ENCODE measurements around the gene DDX24.

Gene DDX24

DNA sequence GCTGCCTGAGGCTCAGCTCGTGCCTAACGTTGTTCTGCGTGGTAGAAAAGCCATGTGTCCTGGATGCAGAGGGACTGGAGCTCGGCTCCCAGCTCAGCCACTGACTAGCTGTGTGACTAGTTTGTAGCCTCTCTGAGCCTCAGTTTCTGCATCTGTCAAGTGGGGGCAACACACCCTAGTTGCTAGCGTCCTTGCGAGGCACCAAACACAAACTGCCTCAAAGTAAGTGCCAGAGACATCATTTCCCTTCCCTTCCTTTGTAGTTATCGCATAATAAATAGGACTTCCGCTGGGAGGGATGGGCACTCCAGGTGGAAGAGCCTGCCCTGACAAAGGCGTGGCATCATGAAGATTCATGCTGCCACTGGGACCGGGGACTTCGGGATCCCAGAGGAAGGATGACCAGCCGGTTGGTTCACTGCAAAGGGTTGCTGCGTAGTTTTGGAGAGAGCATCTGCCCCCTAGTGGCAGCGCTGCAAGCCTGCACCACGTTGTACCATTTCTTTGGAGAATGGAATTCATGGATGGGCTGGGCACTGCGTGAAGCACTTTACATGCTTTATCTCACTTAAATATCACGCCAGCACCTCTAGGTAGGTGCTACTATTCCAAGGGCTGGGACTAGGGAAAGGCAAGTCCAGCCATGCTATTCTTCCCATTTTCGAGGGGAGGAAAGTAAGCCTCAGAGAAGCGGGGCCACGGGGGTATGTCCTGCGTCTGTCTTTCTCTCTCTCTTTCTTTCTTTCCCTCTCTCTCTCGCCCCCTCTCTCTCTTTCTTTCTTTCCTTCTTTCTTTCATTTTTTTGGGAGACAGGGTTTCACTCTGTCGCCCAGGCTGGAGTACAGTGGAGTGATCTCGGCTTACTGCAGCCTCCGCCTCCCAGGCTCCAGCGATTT is 79.3 kb downstream of the DDX24 start:
- ATAC-seq (ENCODE audit: low read depth) (peak; percentile 84), DNase-seq (ENCODE audit: low spot score in 2 of 2) (peak; percentile 56 to 57)
- H3K9me3 Mint-ChIP-seq = no peaks in the 10 kb centered on the region
- H3K27me3 Mint-ChIP-seq = peaks cover 25% of the 10 kb centered on the region
- H3K27ac Mint-ChIP-seq = no peak overlapping the region
- peaks cover 4% of the 10 kb centered on the region for H3K4me1 Mint-ChIP-seq
- no peaks in the 10 kb centered on the region for H3K36me3 Mint-ChIP-seq
- H3K4me3 Mint-ChIP-seq = no peak overlapping the region

DNA sequence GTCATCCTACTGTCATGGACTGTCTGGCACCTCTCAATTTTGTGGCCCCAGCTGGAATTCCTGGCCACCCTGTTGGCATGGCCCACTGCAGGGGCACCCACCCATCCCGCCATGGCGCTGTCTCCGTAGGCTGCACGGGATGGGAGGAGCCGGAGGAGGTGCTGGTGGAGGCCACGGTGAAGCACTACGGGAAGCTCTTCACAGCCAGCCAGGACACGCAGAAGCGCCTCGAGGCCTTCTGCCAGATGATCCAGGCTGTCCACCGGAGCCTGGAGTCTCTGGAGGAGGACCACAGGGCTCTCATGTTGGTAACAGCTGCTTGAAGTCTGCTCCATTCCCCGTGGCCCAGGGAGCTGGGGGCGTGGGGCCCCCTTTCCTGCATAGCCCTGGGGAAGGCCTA is 80.0 kb downstream of the DDX24 start:
- no peak for DNase-seq (ENCODE audit: low spot score in 2 of 2)
- Mint-ChIP-seq H3K4me1 (peaks cover 4% of the 10 kb centered on the region), H3K27ac (no peak overlapping the region), H3K36me3 (no peaks in the 10 kb centered on the region), H3K27me3 (peaks cover 28% of the 10 kb centered on the region), H3K9me3 (no peaks in the 10 kb centered on the region), H3K4me3 (no peak overlapping the region)
- no peak for ATAC-seq (ENCODE audit: low read depth)

DNA sequence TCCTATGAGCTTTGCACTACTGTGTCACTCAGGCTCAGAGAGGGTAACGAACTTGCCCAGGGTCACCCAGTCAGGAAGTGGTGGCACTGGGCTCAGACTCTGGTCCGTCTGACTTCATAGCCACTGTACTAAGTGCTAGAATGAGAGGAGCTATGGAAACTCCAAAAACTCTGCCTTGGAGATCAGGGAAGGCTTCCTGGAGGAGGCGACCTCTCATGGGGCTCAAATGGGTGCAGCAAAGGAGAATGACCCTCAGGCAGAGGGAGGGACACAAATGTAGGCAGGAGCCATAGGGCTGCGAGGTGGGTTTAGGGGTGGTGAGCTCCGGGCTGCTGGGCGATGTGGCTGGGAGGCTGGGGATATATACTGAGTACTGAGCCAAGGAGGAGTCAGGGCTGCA is 80.7 kb downstream of the DDX24 start:
- ATAC-seq (ENCODE audit: low read depth) = no peak
- DNase-seq (ENCODE audit: low spot score in 2 of 2) = no peak
- no peak overlapping the region for H3K4me3 Mint-ChIP-seq
- no peaks in the 10 kb centered on the region for H3K9me3 Mint-ChIP-seq
- peaks cover 3% of the 10 kb centered on the region for H3K4me1 Mint-ChIP-seq
- no peak overlapping the region for H3K27ac Mint-ChIP-seq
- no peaks in the 10 kb centered on the region for H3K36me3 Mint-ChIP-seq
- H3K27me3 Mint-ChIP-seq = peaks cover 31% of the 10 kb centered on the region

GRCh38 chr14:93999573-93999972 is 81.4 kb downstream of the DDX24 start:
- no peak for ATAC-seq (ENCODE audit: low read depth)
- Mint-ChIP-seq H3K4me3 (no peak overlapping the region), H3K4me1 (no peaks in the 10 kb centered on the region), H3K9me3 (no peaks in the 10 kb centered on the region), H3K27me3 (peaks cover 25% of the 10 kb centered on the region), H3K36me3 (no peaks in the 10 kb centered on the region), H3K27ac (no peak overlapping the region)
- DNase-seq (ENCODE audit: low spot score in 2 of 2) = no peak

DNA sequence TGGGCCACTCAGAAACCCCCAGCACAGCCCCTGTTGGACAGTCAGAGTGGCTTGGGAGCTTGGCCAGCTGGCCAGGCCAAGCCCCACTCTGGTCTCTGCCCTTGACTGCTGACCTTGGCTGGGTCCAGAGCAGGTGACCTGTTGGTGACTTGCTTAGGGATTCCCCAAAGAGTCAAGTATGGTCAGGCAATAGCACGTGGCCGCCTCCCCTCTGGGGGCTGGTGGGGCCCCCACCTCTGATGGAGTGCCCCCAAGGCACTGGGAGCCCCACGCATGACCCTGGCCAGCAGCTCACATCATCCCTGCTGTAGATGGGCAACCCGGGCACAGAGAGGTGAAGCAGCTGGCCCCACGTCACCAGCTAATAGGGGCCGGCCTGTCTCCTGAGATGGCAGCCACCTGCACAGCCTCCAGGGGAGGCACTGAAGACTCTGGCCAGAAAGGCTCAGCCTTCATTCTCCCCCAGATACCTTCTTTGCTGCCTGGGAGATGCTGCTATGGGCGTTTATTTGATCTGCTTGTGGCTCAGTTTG is 82.1 kb downstream of the DDX24 start:
- H3K4me1 Mint-ChIP-seq = no peaks in the 10 kb centered on the region
- DNase-seq (ENCODE audit: low spot score in 2 of 2) = no peak
- H3K36me3 Mint-ChIP-seq = no peaks in the 10 kb centered on the region
- H3K27me3 Mint-ChIP-seq = peaks cover 25% of the 10 kb centered on the region
- no peak overlapping the region for H3K4me3 Mint-ChIP-seq
- ATAC-seq (ENCODE audit: low read depth) = no peak
- H3K27ac Mint-ChIP-seq = no peak overlapping the region
- no peaks in the 10 kb centered on the region for H3K9me3 Mint-ChIP-seq
